T follicular helper cell (primary cell): ENCODE results near the gene DNAJB7.
A peak's percentile ranks its signal among the peaks of the same experiment; 100 is the strongest.
"Not testable (repeated sequence)": the region's sequence is repeated elsewhere in the genome, so short reads cannot be mapped to it uniquely, and the experiment has no call there.

ENCODE experiments used
- DNase-seq: peaks from one replicate; pipeline ENCODE4 v3.0.0-alpha.2; 2020; ENCODE audit warnings: low read depth
- total RNA-seq, 2 experiments: gene quantifications; one replicate each; lab custom pipeline; 2026; lab: John Stamatoyannopoulos, UW

DNAJB7 gene
- 0 reads per million in 2 experiments for total RNA-seq

- no peak for DNase-seq
Measured at GRCh38 chr22:40862013-40862412, at the start of gene DNAJB7. Gene DNAJB7 (minus strand): TSS chr22:40862113. CDS start chr22:40861994, 119 bp downstream.

- no peak for DNase-seq
Measured at GRCh38 chr22:40908895-40909294, 47.0 kb upstream of the DNAJB7 start.

GRCh38 chr22:40904101-40904500, 42.2 kb upstream of the DNAJB7 start:
- DNase-seq: no peak

GRCh38 chr22:40898850-40899357, 37.0 kb upstream of the DNAJB7 start:
- no peak for DNase-seq

GRCh38 chr22:40894417-40894816, 32.5 kb upstream of the DNAJB7 start:
- DNase-seq: no peak

- DNase-seq: no peak
Measured at GRCh38 chr22:40890881-40891280, 29.0 kb upstream of the DNAJB7 start.

GRCh38 chr22:40889116-40889515, 27.2 kb upstream of the DNAJB7 start:
- no peak for DNase-seq

- no peak for DNase-seq
Measured at GRCh38 chr22:40878922-40879321, 17.0 kb upstream of the DNAJB7 start.

- DNase-seq: no peak
Measured at GRCh38 chr22:40877488-40877887, 15.6 kb upstream of the DNAJB7 start.

GRCh38 chr22:40876907-40877306, 15.0 kb upstream of the DNAJB7 start:
- no peak for DNase-seq

- DNase-seq: no peak
Measured at GRCh38 chr22:40875111-40875510, 13.2 kb upstream of the DNAJB7 start.

- DNase-seq: no peak
Measured at GRCh38 chr22:40874016-40874415, 12.1 kb upstream of the DNAJB7 start.

- not testable (repeated sequence) for DNase-seq
Measured at GRCh38 chr22:40868379-40868778, 6.5 kb upstream of the DNAJB7 start.

GRCh38 chr22:40867109-40867508, 5.2 kb upstream of the DNAJB7 start:
- DNase-seq: no peak

GRCh38 chr22:40862537-40862936, 624 bp upstream of the DNAJB7 start:
- DNase-seq: no peak

GRCh38 chr22:40857309-40857855, 4.5 kb downstream of the DNAJB7 start:
- no peak for DNase-seq

- DNase-seq: peak; percentile 96
Measured at GRCh38 chr22:40856513-40857308, 5.2 kb downstream of the DNAJB7 start, which contains the start of the genes ST13 and XPNPEP3. Gene ST13 (minus strand): TSS chr22:40856639. CDS start chr22:40856540, 99 bp downstream. Gene XPNPEP3 (plus strand): TSS chr22:40857148. CDS start chr22:40857182, 34 bp downstream.

- DNase-seq: peak; percentile 5
Measured at GRCh38 chr22:40855979-40856512, 5.9 kb downstream of the DNAJB7 start.

GRCh38 chr22:40855071-40855978, 6.6 kb downstream of the DNAJB7 start:
- no peak for DNase-seq

- no peak for DNase-seq
Measured at GRCh38 chr22:40853961-40854360, 8.0 kb downstream of the DNAJB7 start.

- DNase-seq: no peak
Measured at GRCh38 chr22:40853333-40853732, 8.6 kb downstream of the DNAJB7 start.

GRCh38 chr22:40845816-40846215, 16.1 kb downstream of the DNAJB7 start:
- not testable (repeated sequence) for DNase-seq
